HL-60/S4 treated with retinoic acid at 250 ng/mL for 4 days and 3 days (cell line): ENCODE results near the gene KRTAP23-1.

Experiments
- in situ Hi-C: fragments of 300-500 bp; cut with MboI; formaldehyde crosslinking; loops from 2 replicates; pipeline ENCODE4 v1.7.0; 2022; ENCODE audit warnings: low sequenced_read_pairs

KRTAP23-1 gene, protein sequence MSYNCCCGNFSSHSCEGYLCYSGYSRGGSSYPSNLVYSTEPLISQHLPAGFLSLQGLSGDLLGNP

DNA sequence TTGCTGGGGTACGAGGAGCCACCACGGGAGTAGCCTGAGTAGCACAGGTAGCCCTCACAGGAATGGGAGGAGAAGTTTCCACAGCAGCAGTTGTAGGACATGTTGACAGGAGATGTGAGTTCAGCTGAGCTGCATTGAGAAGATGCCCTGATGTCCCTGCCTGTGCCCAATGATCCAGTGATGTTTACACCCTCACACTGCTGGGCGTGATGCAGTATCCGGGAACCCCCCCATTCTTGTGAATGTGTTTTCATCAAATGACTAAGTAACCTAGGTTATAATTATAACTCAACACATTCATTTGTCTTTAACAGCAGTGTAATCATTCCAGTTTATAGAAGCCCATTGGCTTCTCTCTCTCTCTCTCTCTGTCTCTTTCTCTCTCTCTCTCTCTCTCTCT is at the start of gene KRTAP23-1:
TSS of gene KRTAP23-1 (minus strand) at position 101 of the 400 bp plus-strand sequence. CDS start at position 101, 0 bp downstream.
- in situ Hi-C loops = no loop called here

DNA sequence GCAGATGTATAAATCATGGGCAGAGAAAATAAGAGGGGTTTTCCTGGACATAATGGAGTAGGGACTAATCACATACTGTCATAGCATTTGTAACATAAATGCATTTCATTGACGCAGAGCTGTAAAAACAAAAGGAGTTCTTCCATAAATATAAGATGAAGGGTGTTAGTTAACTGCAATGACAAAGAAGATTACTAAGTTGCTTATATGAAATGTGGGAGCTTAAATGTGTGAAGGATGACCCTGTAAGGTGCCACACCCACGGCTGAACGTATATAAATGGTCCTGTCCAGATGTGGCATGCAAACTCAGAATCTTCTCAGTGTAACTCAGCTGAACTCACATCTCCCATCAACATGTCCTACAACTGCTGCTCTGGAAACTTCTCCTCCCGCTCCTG is 47.3 kb upstream of the KRTAP23-1 start, which contains the start of gene KRTAP13-1:
TSS of gene KRTAP13-1 (plus strand) at position 301 of the 400 bp plus-strand sequence. CDS start at position 357, 56 bp downstream.
- in situ Hi-C loops = no loop called here

DNA sequence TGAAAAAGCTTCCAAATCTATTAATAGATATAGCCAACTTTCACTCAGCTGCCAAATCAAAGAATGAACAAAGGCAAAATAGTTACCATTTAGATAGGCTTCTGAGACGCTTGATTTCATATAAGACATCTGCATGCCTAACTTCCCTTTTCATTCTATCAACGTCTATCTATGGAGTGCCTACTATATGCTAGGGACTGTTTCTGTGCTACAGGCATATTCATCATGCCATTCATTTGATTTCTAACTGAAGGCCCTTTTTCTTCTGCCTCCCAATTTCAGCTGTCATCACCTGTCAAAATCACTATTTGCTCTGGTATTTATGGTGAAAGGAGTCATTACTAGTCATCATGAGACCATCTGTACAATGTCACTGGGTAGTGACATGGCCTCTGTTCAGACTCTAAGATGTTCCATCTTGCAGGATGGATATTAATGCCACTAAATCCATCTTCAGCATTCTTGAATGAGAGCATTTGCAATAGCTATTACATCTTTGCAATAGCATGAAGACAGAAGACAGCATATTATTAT is 43.2 kb upstream of the KRTAP23-1 start:
- in situ Hi-C loops = no loop called here

DNA sequence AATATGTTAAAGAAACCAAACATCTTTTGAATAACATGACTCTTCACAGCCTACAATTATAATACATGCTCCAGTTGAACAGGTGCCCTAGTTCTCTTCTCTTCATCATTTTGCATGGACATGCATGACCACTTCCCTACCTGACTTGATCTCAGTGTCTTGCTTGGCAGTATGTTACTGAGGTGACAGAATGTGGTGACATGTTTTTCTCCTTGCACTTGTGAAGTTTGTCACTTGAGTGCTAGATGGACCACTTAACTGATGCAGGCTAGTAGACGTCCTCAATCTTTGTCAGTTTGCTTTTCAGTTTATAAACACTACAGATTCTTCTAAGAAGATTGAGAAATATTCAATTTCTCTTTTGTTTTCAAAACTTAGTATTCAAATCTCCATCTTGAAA is 33.8 kb upstream of the KRTAP23-1 start:
- in situ Hi-C loops = no loop called here

DNA sequence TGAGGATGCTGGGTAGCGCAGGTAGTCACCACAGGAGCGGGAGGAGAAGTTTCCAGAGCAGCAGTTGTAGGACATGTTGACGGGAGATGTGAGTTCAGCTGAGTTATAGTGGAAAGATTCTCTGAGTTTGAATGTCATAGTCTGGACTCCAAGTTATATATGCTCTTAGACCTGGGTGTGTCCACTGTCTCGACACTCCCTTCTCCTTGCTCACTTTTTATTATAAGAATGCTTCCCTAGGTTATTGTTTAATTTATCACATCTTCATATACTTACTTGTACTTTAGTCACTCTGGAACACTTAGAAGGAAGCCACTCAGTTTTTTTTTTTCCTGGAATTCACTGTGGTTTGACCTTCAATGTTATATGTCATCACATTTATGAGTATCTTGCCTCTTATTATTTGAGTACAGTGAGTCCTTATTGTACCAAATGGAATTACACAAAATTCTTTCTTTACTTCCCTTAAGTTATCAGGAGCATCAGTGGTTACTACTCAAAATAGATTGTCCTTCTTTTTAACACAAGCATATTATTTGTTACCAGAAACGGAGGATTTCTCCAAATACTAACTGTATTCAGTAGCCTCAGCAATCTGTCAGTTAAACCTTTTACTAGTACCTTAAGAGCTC is 23.8 kb upstream of the KRTAP23-1 start, which contains the start of gene KRTAP13-2:
TSS of gene KRTAP13-2 (minus strand) at position 133 of the 632 bp plus-strand sequence. CDS start at position 75, 58 bp downstream.
- in situ Hi-C loops = no loop called here

DNA sequence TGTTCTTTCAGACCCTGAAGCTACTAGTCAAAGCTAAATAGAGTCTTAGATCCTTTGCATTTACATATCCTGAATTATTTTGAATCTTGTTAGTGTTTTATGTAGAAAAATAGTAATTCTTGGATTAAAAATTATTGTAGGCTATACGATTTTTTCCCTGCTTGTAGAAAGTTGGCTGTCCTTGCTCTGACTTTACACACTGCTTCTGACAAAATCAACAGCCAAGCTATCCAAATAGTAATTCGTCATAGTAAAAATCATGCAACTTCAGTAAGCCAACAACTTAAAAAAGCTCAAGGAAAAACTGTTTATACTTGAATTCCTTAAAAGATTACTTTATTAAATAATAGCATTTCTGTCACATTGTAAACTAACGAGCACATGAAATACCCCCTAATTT is 7.5 kb upstream of the KRTAP23-1 start:
- in situ Hi-C loops = no loop called here

DNA sequence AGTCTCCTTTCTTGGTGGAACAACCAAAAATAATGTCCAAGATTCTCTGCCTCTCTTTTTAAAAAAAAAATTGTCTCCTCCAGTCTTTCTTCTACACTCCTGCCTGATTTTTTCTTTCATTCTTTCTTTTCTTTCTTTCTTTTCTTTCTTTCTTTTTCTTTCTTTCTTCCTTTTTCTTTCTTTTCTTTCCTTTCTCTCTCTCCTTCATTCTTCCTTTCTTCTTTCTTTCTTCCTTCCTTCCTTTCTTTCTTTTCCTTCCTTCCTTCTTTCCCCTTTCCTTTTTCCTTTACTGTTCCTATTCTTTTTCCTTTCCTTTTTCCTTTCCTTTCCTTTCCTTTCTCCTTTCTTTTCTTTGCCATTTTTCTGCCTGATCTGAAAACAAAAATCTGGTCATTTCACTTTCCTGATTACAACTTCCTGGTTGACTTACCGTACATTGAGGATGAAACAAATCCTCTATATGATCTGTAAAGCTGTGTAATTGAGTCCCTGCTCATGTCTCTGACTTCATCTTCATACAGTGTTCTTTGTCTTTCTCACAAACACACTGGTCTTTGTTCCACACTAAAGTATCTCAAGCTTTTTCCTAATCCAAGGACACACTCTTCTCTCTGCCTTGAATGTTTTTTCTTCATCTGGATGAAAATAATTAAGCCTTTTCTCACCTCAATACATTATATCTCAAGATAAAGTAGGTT is 6.1 kb upstream of the KRTAP23-1 start:
- in situ Hi-C loops = no loop called here

DNA sequence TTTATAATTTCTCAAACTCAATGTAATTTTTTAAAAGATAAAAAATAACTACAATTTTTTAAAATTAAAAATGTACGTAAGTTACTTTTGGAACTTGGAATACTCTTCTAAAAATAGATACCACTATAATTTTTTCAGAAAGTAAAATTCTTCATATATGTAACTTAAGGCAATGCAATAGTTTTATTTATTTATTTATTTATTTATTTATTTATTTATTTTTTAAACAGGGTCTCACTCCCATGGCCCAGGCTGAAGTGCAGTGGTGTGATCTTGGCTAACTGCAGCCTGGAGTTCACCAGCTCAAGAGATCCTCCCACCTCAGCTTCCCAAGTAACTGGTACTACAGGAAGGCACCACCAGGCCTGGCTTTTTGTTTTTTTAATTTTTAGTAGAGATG is 3.1 kb upstream of the KRTAP23-1 start:
- in situ Hi-C loops = no loop called here

DNA sequence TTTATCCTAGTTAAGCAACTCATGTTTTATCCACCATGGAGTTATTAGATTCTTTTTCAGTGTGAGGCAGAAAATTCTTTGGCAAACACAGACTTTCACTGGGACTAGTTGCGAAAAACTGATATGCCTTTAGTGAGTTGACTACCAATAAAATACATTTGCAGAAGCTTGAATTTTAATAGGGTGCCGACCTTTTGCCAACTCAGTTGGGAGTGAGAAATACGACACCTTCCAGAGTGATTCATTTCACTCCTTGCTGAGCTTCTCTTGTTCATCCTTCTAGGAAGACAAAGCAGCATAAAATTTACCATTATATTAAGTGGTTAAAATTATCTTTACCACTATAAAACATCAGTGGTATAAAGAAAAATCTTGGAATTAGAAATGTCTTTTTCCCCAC is 1.2 kb upstream of the KRTAP23-1 start:
- in situ Hi-C loops = no loop called here

DNA sequence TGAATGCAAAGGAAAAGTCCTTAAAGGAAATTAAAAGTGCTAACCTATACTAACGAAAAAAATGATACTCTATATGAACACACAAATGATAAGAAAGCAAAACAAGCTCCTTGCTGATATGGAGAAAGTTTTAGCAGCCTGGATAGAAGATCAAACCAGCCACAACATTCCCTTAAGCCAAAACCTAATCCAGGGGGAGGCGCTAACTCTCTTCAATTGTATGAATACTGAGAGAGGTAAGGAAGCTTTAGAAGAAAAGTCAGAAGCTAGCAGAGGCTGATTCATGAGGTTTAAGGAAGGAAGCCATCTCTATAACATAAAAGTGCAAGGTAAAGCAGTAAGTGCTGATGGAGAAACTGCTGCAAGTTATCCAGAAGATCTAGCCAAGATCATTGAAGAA is 3.4 kb downstream of the KRTAP23-1 start:
- in situ Hi-C loops = no loop called here

DNA sequence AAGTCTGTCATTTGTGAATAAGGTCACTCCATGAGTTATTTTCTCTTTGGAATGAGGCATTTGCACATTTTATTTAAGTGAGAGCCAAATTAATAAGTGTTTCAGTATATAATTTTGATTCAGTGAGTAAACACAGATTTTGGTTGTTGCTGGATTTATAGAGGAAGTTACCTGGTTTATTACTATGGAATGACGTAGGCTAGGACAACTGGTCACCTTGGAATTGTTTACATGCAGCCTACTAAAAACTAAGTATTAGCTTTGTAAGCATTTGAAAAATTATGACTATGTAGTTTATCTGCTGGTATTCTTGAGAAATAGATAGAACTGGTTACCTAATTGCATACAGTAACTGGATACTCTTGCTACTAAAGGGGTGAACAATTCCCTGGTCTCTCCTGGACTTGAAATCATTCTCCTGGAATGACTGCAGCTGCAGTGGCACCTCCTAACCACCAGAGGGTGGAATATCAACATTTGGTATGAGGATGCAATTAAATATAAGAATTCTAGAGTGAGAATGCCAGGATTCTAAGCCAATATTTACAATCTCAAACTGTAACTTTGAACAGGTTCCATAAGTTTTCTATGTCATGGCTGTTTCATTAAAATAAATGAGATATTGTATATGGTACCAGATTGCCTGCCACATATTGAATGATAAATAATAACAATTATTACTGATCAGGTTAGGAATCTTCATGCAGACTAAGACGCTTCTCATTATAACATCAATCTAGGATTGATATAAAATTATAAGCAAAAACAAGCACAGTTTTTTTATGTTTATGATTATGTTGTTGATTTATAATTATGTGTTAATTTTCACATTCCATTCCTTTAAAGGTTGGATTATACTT is 7.5 kb downstream of the KRTAP23-1 start:
- in situ Hi-C loops = no loop called here

DNA sequence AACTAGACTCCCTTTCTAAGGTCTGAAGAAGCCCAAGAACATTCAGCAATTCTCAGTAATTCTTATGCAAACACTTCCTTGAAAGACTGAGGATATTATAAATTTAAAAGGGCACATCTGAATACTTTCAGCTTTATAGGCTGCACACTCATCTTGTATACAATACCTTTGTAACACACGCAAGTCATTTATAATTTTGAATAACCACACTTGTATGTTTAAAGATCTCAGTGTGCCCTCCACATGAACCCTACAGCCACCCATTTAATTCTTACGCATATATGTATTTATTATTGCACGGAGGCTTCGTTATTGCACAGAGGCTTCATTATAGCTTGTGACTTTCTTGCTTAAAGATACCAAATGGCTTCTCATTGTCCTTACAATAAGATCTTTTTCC is 9.7 kb downstream of the KRTAP23-1 start:
- in situ Hi-C loops = no loop called here

DNA sequence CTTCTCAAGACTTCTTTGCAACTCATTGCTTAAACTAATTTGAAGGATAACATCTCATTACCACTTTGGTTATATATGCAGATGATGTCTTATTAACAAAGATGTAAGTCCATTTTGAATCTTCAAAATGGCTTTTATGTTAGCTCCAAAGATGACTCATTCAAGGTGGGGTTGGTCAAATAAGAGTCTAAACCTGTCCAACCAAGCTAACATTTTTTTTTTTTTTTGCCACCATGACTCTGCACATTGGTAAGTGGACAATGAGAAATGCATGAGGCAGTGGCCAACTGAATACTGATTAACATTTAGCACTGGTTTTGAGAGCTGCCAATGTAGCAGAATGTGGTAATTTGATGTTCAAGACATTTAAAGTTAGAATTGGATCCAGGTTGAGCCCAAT is 10.6 kb downstream of the KRTAP23-1 start:
- in situ Hi-C loops = no loop called here

DNA sequence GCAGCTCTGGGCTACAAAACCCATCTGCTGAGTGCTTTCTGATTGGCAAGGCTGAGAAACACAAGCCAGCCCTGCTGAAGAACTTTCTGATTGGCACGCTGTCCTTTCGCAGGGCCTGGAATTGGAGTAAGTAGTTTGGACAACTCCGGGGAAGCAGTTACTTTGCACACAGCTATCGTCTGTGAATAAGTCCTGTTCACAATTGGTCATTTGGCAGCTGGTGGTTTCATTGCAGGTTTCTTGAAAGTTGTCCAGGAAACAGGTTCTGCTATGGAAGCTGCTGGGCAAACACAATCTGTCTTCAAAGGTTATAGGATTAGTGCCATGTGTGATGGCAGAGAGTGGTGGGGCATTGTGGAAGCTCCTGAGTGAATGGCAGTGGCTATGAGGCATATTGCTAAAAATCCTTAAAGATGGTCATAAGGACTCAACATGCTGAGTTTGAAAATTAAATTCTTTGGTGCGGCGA is 11.1 kb downstream of the KRTAP23-1 start, which contains the start of gene KRTAP27-1:
TSS of gene KRTAP27-1 (minus strand) at position 419 of the 469 bp plus-strand sequence. CDS start at position 393, 26 bp downstream.
- in situ Hi-C loops = no loop called here

DNA sequence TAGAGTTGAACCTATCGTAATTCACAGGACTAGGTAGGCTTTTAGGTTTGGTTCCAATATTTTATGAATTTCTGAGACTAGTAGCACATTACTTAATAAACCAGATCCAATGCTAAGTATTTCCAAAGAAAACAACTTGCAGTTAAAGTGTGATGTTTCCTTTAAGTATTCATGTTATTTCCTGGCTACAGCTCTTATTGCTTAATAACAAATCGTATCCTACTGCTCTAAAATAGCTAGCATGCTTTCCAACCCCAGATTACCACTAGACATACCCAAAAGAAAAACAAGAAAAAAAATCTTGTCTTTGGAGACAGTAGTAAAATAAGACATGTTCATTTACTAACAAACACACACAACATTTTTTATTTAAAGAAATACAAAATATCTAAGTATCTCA is 11.8 kb downstream of the KRTAP23-1 start:
- in situ Hi-C loops = no loop called here

DNA sequence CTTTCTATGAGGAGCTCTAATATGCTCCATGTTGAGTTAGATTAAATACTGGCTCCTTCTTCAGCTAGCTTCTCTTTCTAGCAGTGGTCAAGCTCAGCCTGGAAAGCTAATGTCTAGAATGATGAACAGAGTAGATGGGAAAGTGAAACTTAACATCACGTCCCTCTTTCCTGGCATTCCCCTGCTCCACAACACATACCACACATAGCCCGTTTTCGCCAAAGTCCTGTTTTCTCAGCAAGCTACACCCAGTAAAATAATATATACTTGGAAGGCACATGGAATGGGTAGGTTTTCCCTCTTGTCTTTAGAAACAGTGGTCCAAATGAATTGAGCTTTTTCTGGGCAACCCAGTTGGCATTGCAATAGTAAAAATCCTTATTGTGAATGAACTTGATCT is 14.7 kb downstream of the KRTAP23-1 start:
- in situ Hi-C loops = no loop called here

DNA sequence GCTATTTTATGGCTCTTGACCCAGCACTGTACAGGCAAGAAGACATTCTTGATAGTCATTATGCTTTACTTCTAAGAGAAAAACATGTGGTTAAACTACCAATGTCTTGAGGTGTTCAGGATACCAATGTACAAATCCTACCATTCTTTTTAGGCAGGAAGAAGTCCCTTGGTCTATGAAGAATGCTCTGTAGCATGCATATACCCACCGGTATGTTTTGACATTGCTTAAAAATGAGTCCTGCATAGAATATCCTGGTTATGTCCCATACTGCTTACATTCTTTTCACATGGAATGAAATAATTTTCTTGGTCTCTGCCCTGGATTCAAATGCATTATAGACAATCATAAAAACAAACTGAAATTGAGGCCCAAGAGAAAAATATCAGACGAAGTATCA is 15.7 kb downstream of the KRTAP23-1 start:
- in situ Hi-C loops = no loop called here

DNA sequence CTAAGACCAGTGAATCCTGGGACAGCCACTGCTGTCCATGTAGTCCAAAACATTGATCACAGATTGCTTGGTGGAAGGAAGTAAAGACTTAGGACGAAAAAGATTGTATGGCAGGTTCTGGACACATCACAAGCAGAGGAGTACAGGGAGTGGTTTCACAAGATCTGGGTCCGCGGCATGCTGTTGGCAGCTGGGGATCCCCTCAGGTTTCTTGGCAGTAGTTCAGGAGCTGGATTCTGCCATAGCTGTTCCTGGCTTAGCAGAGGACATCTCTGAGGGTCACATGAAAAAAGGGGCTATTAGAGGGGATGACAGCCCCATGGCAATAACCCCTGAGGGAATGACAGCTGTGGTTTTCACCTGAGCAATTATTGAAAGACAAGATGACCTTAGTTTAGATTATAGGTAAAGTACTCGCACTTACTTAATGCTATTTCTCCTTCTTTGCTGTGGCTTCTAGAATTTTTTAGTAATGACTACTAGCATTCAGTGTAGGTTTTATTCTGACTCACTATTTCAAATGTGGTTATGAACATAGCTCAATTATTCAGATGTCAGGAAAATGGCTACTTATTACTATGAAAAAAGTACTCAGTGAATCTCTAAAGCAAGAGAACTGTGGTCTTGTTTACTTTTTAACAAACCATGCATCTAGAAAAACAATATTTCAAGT is 19.1 kb downstream of the KRTAP23-1 start:
- in situ Hi-C loops = no loop called here

DNA sequence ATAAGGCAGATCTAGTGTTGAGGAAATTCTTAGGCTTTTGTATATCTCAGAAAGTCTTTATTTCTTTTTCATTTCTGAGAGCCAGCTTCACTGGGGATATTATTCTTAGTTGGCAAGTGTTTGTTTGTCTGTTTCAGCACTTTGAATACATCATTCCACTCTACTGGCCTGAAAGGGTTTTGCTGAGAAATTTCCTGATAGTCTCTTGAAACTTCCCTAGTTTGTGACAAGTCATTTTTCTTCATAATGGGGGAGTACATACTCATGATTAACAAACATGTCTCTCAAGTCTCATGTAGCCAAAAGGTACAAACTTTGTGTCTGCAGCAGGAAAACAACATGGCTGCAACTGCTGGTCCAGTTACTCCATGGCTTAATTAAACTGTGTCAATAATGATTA is 22.0 kb downstream of the KRTAP23-1 start:
- in situ Hi-C loops = no loop called here

DNA sequence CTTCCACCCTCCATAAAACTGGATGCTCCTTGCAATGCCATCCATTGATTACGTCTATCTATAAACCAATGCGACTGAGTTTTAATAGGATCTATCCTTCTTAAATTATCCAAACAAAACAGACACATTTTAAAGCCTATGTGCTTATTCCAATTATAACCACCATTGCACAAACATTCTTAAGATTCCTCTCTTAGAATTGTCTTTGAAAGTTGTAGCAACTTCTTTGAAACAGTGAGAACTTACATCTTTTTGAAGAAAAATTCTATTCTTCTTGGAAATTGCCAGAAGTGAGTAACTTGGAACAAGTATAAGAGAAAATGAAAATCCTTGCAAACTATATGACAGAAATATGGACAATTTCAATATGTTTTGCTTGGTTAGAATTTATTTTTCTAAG is 28.2 kb downstream of the KRTAP23-1 start, which contains the start of gene KRTAP26-1:
TSS of gene KRTAP26-1 (minus strand) at position 101 of the 400 bp plus-strand sequence. CDS start 280 bp downstream, outside the sequence.
- in situ Hi-C loops = no loop called here
